MM.1S (cell line): ENCODE data around the gene EEF1E1.
"Not testable (repeated sequence)": the region's sequence is repeated elsewhere in the genome, so short reads cannot be mapped to it uniquely, and the experiment has no call there.

Source experiments
- DNase-seq: peaks from one replicate; pipeline ENCODE4 v3.0.0-alpha.2; 2015
- H2AFZ ChIP-seq: fragments of 300-600 bp; sonication (generic); 2 replicates; pipeline ENCODE4 v1.6.0; 2016; ENCODE audit warnings: antibody characterized with exemption, low read length
- H3F3A ChIP-seq: fragments of 300-600 bp; sonication (generic); 2 replicates; pipeline ENCODE4 v1.6.1; 2016; ENCODE audit warnings: mild to moderate bottlenecking, antibody characterized with exemption, low read length, moderate library complexity, mixed read lengths; ENCODE audit not compliant: insufficient read depth
- H3K27ac ChIP-seq: fragments of 300-600 bp; sonication (generic); 2 replicates; pipeline ENCODE4 v1.5.1; 2016; ENCODE audit warnings: mild to moderate bottlenecking, low read length
- H3K27me3 ChIP-seq: fragments of 300-600 bp; sonication (generic); replicated peaks from 2 replicates; pipeline ENCODE4 v1.6.0; 2016; ENCODE audit warnings: low read length; ENCODE audit not compliant: insufficient read depth
- H3K36me3 ChIP-seq: fragments of 300-600 bp; sonication (generic); replicated peaks from 2 replicates; pipeline ENCODE4 v1.6.1; 2016; ENCODE audit warnings: mild to moderate bottlenecking, low read length, mixed read lengths; ENCODE audit not compliant: insufficient read depth
- H3K4me1 ChIP-seq: fragments of 300-600 bp; sonication (generic); 2 replicates; pipeline ENCODE4 v1.6.1; 2016; ENCODE audit warnings: low read length, mixed read lengths
- H3K4me2 ChIP-seq: fragments of 300-600 bp; sonication (generic); 2 replicates; pipeline ENCODE4 v1.6.0; 2016; ENCODE audit warnings: low read depth, low read length
- H3K4me3 ChIP-seq: fragments of 300-600 bp; sonication (generic); 2 replicates; pipeline ENCODE4 v1.5.1; 2016; ENCODE audit warnings: low read length, mixed read lengths
- H3K79me2 ChIP-seq: fragments of 300-600 bp; sonication (generic); 2 replicates; pipeline ENCODE4 v1.6.1; 2016; ENCODE audit warnings: mixed run types, low read length, mixed read lengths
- H3K9ac ChIP-seq: fragments of 300-600 bp; sonication (generic); 2 replicates; pipeline ENCODE4 v1.6.1; 2016; ENCODE audit warnings: low read length, mixed read lengths
- H3K9me2 ChIP-seq: fragments of 300-600 bp; sonication (generic); replicated peaks from 2 replicates; pipeline ENCODE4 v1.6.1; 2016; ENCODE audit warnings: mild to moderate bottlenecking, low read length, mixed read lengths; ENCODE audit not compliant: insufficient read depth
- H3K9me3 ChIP-seq: fragments of 300-600 bp; sonication (generic); replicated peaks from 2 replicates; pipeline ENCODE4 v1.6.1; 2016; ENCODE audit warnings: mild to moderate bottlenecking, low read length, mixed read lengths; ENCODE audit not compliant: insufficient read depth
- H4K20me1 ChIP-seq: fragments of 300-600 bp; sonication (generic); 2 replicates; pipeline ENCODE4 v1.6.1; 2016; ENCODE audit warnings: mild to moderate bottlenecking, low read length, moderate library complexity, mixed read lengths; ENCODE audit not compliant: insufficient read depth
- EZH2 ChIP-seq: fragments of 300-600 bp; sonication (generic); optimal IDR thresholded peaks from 2 replicates; pipeline ENCODE3; 2017; ENCODE audit warnings: low read depth, mild to moderate bottlenecking, antibody characterized with exemption, low read length, mixed read lengths
- EZH2phosphoT487 ChIP-seq: fragments of 300-600 bp; sonication (generic); IDR thresholded peaks from 2 replicates; pipeline ENCODE4 v1.6.1; 2018; ENCODE audit warnings: antibody characterized with exemption, low read length
- TF ChIP-seq, protein P1 (sequence below): fragments of 300-600 bp; sonication (generic); IDR thresholded peaks from 2 replicates; pipeline ENCODE4 v1.5.1; 2016; ENCODE audit warnings: antibody characterized with exemption, low read length, mixed read lengths

The EEF1E1 gene

DNA sequence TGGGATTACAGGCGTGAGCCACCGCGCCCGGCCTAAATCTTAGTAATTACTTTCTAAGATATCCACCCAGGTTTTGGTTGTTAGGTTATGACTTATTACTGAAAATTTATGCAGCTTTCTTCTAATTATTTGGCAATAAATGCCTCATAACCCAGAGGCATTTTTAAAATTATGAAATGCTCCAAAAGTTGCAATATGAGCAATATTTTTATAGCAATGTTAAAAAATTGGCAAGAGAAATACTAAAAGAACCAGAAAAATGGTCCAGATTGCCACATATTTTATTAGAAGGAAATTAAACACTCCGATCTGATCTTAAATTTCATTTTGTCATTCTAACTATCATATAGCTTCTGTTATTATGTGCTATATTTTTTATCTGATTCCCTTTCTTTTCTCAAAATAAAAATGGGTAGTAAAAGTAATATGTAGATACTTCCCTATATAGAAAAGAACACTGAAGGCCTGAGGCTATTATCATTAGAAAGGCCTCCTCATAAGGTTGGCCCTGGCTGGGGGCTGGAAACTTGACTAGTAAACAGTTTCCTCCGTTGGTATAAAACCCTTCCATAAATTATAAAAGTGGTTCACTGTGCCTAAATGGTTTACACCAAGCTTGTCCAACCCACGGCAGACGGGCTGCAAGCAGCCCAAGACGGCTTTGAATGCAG is 60.3 kb downstream of the EEF1E1 start:
- H3K79me2 ChIP-seq = no peaks in the 10 kb centered on the region
- H3K9me3 ChIP-seq = no peaks in the 10 kb centered on the region
- H2AFZ ChIP-seq = no peak overlapping the region
- H3K9ac ChIP-seq = no peak overlapping the region
- no peaks in the 10 kb centered on the region for H3K4me1 ChIP-seq
- no peaks in the 10 kb centered on the region for H3K36me3 ChIP-seq
- no peak overlapping the region for H3K4me3 ChIP-seq
- no peaks in the 10 kb centered on the region for H4K20me1 ChIP-seq
- no peak overlapping the region for H3K27ac ChIP-seq
- H3K9me2 ChIP-seq = no peaks in the 10 kb centered on the region
- no peak for TF ChIP-seq EZH2phosphoT487
- TF ChIP-seq EZH2 = no peak
- TF ChIP-seq, protein P1, sequence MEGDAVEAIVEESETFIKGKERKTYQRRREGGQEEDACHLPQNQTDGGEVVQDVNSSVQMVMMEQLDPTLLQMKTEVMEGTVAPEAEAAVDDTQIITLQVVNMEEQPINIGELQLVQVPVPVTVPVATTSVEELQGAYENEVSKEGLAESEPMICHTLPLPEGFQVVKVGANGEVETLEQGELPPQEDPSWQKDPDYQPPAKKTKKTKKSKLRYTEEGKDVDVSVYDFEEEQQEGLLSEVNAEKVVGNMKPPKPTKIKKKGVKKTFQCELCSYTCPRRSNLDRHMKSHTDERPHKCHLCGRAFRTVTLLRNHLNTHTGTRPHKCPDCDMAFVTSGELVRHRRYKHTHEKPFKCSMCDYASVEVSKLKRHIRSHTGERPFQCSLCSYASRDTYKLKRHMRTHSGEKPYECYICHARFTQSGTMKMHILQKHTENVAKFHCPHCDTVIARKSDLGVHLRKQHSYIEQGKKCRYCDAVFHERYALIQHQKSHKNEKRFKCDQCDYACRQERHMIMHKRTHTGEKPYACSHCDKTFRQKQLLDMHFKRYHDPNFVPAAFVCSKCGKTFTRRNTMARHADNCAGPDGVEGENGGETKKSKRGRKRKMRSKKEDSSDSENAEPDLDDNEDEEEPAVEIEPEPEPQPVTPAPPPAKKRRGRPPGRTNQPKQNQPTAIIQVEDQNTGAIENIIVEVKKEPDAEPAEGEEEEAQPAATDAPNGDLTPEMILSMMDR = no peak
- H3K27me3 ChIP-seq = no peaks in the 10 kb centered on the region
- DNase-seq = no peak
- H3F3A ChIP-seq = no peaks in the 10 kb centered on the region
- no peak overlapping the region for H3K4me2 ChIP-seq

DNA sequence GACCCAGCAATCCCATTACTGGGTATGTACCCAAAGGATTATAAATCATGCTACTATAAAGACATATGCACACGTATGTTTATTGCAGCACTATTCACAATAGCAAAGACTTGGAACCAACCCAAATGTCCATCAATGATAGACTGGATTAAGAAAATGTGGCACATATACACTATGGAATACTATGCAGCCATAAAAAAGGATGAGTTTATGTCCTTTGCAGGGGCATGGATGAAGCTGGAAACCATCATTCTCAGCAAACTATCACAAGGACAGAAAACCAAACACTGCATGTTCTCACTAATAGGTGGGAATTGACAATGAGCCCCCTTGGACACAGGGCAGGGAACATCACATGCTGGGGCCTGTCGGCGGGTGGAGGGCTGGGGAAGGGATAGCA is 68.2 kb downstream of the EEF1E1 start:
- DNase-seq, H3K9ac ChIP-seq, H3F3A ChIP-seq, H4K20me1 ChIP-seq, H3K79me2 ChIP-seq, H3K9me3 ChIP-seq, H3K9me2 ChIP-seq, H3K4me3 ChIP-seq, H3K36me3 ChIP-seq, H3K27ac ChIP-seq, H2AFZ ChIP-seq, H3K4me2 ChIP-seq, H3K27me3 ChIP-seq, H3K4me1 ChIP-seq: not testable (repeated sequence)

DNA sequence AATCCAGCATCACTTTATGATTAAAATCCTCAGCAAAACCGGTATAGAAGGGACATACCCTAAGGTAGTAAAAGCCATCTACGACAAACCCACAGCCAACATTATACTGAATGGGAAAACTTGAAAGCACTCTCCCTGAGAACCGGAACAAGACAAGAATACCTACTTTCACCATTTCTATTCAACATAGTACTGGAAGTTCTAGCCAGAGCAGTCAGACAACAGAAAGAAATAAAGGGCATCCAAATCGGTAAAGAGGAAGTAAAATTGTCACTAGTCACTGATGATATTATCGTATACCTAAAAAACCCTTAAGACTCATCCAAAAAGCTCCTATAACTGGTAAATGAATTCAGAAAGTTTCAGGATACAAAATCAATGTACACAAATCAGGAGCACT is 71.4 kb downstream of the EEF1E1 start:
- Histone ChIP-seq H3K27ac (no peak overlapping the region), H2AFZ (no peak overlapping the region), H3K4me3 (no peak overlapping the region), H3K9ac (no peak overlapping the region), H4K20me1 (no peaks in the 10 kb centered on the region), H3K4me2 (no peak overlapping the region), H3F3A (no peaks in the 10 kb centered on the region), H3K79me2 (no peaks in the 10 kb centered on the region), H3K9me2 (no peaks in the 10 kb centered on the region), H3K9me3 (no peaks in the 10 kb centered on the region), H3K27me3 (no peaks in the 10 kb centered on the region), H3K4me1 (no peaks in the 10 kb centered on the region), H3K36me3 (no peaks in the 10 kb centered on the region)
- TF ChIP-seq, protein P1 = no peak
- no peak for TF ChIP-seq EZH2phosphoT487
- no peak for TF ChIP-seq EZH2
- no peak for DNase-seq
